K562 (cell line): ENCODE results near the gene ZP3. TPM values are rescaled to one million over a fixed set of nuclear protein-coding genes. Genes with fewer than 3 reads are reported as not detected.

Experiments
- ATAC-seq: fragments of 200-7000 bp; cut with Tn5 transposase; 3 replicates; pipeline ENCODE4 v1.9.1; 2020; ENCODE audit warnings: moderate library complexity
- BruUV-seq: library from RNA; stranded (reverse); fragments of 400-500 nt; replicated peaks from 2 replicates; lab custom pipeline; 2021; lab: Mats Ljungman, UMichigan
- CTCF ChIA-PET: fragments of 300-600 bp; formaldehyde crosslinking; extraction: SDS; loops from one replicate; lab custom pipeline; 2021; ENCODE audit warnings: low intra/inter-chr PET ratio; lab: Yijun Ruan, JAX
- POLR2A ChIA-PET: fragments of 300-600, 350-650 bp; sonication (Branson Sonifier 250); formaldehyde crosslinking; extraction: SDS; loops from one replicate; lab custom pipeline; 2021; ENCODE audit warnings: antibody characterized with exemption, inconsistent platforms; lab: Yijun Ruan, JAX
- DNase-seq, 4 experiments: peaks; one replicate each; pipeline versions ENCODE4 v3.0.0 to v3.0.0-alpha.2; 2011 to 2018; ENCODE audit warnings: low spot score in 3 of 4, mixed read lengths in 3 of 4; ENCODE audit errors: extremely low read depth in 1 of 4
- FAIRE-seq: peaks from 2 replicates; lab custom pipeline; 2011; peaks lifted over from hg19 to GRCh38; lab: Jason Lieb, UNC
- H2AFZ ChIP-seq: 2 replicates; pipeline ENCODE4 v1.6.0; 2011; ENCODE audit warnings: low read depth, low read length, control low read depth, inconsistent platforms
- H3K27ac ChIP-seq: fragments of 200-600 bp; 3 replicates; pipeline ENCODE4 v1.8.0; 2011; ENCODE audit warnings: low read depth, mild to moderate bottlenecking, control low read depth, inconsistent platforms, low read length, moderate library complexity, mixed read lengths; ENCODE audit errors: extremely low read depth
- H3K27me3 ChIP-seq, 2 experiments: fragments of 300-600 bp in 1 of 2; 2 replicates in 1 of 2; 3 replicates in 1 of 2; pipeline versions ENCODE4 v1.6.0 to v1.8.0; 2011; ENCODE audit warnings: inconsistent platforms in 2 of 2, low read length in 2 of 2, mild to moderate bottlenecking in 1 of 2, mixed read lengths in 1 of 2, moderate library complexity in 1 of 2; ENCODE audit not compliant: control insufficient read depth in 2 of 2, insufficient read depth in 2 of 2
- H3K36me3 ChIP-seq: fragments of 300-600 bp; 3 replicates; pipeline ENCODE4 v1.8.0; 2011; ENCODE audit warnings: mild to moderate bottlenecking, low read length, inconsistent platforms; ENCODE audit not compliant: control insufficient read depth, insufficient read depth
- H3K4me1 ChIP-seq, 2 experiments: fragments of 200-600 bp in 1 of 2; replicated peaks in 1 of 2; 2 replicates in 1 of 2; 3 replicates in 1 of 2; pipeline versions ENCODE4 v1.5.1 to v1.8.0; 2011; ENCODE audit warnings: inconsistent platforms in 2 of 2, low read length in 2 of 2, mild to moderate bottlenecking in 1 of 2, mixed read lengths in 1 of 2, moderate library complexity in 1 of 2; ENCODE audit not compliant: control insufficient read depth in 2 of 2, insufficient read depth in 2 of 2
- H3K4me2 ChIP-seq: 2 replicates; pipeline ENCODE4 v1.6.1; 2011; ENCODE audit warnings: low read length, control low read depth, inconsistent platforms, mixed read lengths; ENCODE audit not compliant: insufficient read depth
- H3K4me3 ChIP-seq: fragments of 200-600 bp; sonication (generic), shearing (Covaris generic); 2 replicates; pipeline ENCODE4 v1.5.1; 2016; ENCODE audit warnings: control low read depth, inconsistent platforms
- H3K79me2 ChIP-seq: fragments of 200-600 bp; 3 replicates; pipeline ENCODE4 v1.8.0; 2011; ENCODE audit warnings: low read length, inconsistent platforms; ENCODE audit not compliant: control insufficient read depth, insufficient read depth
- H3K9ac ChIP-seq, 2 experiments: 2 replicates each; pipeline versions ENCODE4 v1.6.0 to v1.6.1; 2011; ENCODE audit warnings: low read depth in 2 of 2, low read length in 2 of 2, control low read depth in 1 of 2, inconsistent platforms in 1 of 2, mild to moderate bottlenecking in 1 of 2, mixed read lengths in 1 of 2; ENCODE audit not compliant: insufficient read depth in 1 of 2
- H3K9me1 ChIP-seq: one replicate; pipeline ENCODE4 v1.6.0; 2011; ENCODE audit warnings: inconsistent platforms, mild to moderate bottlenecking, low read length, moderate library complexity; ENCODE audit not compliant: control insufficient read depth, insufficient read depth
- H3K9me3 ChIP-seq: replicated peaks from 2 replicates; pipeline ENCODE4 v1.5.1; 2011; ENCODE audit warnings: low read depth, low read length, inconsistent platforms; ENCODE audit not compliant: control insufficient read depth, insufficient read depth
- H4K20me1 ChIP-seq: replicated peaks from 2 replicates; pipeline ENCODE4 v1.6.1; 2011; ENCODE audit warnings: low read length, inconsistent platforms, mixed read lengths; ENCODE audit not compliant: control insufficient read depth, insufficient read depth
- CCAR2 ChIP-seq: fragments of 200-400 bp; formaldehyde crosslinking; IDR thresholded peaks from 2 replicates; pipeline ENCODE4 v1.6.1; 2017; ENCODE audit warnings: mild to moderate bottlenecking, low read depth, low read length
- GABPA ChIP-seq: fragments of 200-800 bp; sonication (Bioruptor generic); conservative IDR thresholded peaks from 2 replicates; pipeline ENCODE4 v1.6.1; 2016; ENCODE audit warnings: low read depth, missing genetic modification characterization, missing compliant biosample characterization
- GATA2 ChIP-seq: sonication (generic); formaldehyde crosslinking; IDR thresholded peaks from 2 replicates; pipeline ENCODE4 v1.4.0; 2020; ENCODE audit warnings: mild to moderate bottlenecking, missing genetic modification reagents
- GTF3C2 ChIP-seq: IDR thresholded peaks from 3 replicates; pipeline ENCODE4 v1.6.1; 2011; ENCODE audit warnings: borderline replicate concordance, mild to moderate bottlenecking, moderate library complexity; ENCODE audit not compliant: insufficient read length; ENCODE audit errors: extremely low read depth
- TAF7 ChIP-seq: fragments of 450-650 bp; IDR thresholded peaks from 2 replicates; pipeline ENCODE4 v1.6.1; 2016; ENCODE audit warnings: missing genetic modification characterization, missing compliant biosample characterization
- TCF7L2 ChIP-seq: fragments of 150-350 bp; IDR thresholded peaks from 2 replicates; pipeline ENCODE4 v1.6.1; 2016; ENCODE audit warnings: low read depth, mild to moderate bottlenecking, low read length, moderate library complexity
- THAP12 ChIP-seq: fragments of 250-450 bp; sonication (Bioruptor Pico); IDR thresholded peaks from 2 replicates; pipeline ENCODE4 v1.9.0; 2021; ENCODE audit warnings: mild to moderate bottlenecking, inconsistent platforms
- THRA ChIP-seq: fragments of 450-650 bp; IDR thresholded peaks from 2 replicates; pipeline ENCODE4 v1.6.1; 2017; ENCODE audit warnings: mild to moderate bottlenecking, moderate library complexity
- ZBTB17 ChIP-seq: fragments of 450-650 bp; formaldehyde crosslinking; IDR thresholded peaks from 2 replicates; pipeline ENCODE4 v1.4.0; 2020; ENCODE audit warnings: mild to moderate bottlenecking
- ZNF274 ChIP-seq: IDR thresholded peaks from 2 replicates; pipeline ENCODE4 v1.6.1; 2011; ENCODE audit warnings: low read depth, mild to moderate bottlenecking, low read length, moderate library complexity, borderline replicate concordance
- ZNF592 ChIP-seq: fragments of 450-650 bp; IDR thresholded peaks from 2 replicates; pipeline ENCODE4 v1.6.1; 2017; ENCODE audit warnings: antibody characterized with exemption, mild to moderate bottlenecking
- WGBS: fragments of 100-300 bp; shearing (Covaris generic); methylation state at CpG from one replicate; pipeline ENCODE4 v1.1.6; 2016; ENCODE audit warnings: low coverage, mixed read lengths; ENCODE audit not compliant: insufficient coverage; ENCODE audit errors: missing lambda C conversion rate; 5-methylcytosine and 5-hydroxymethylcytosine counted together
- in situ Hi-C: fragments of 300-500 bp; cut with MboI; formaldehyde crosslinking; loops from 4 replicates; pipeline ENCODE4 v1.15.0; 2018; ENCODE audit warnings: inconsistent platforms, mixed read lengths
- intact Hi-C: fragments of 100-400 bp; cut with micrococcal nuclease; formaldehyde crosslinking; loops from 2 replicates; pipeline ENCODE4 v1.14.2; 2022
- polyA plus RNA-seq, 8 experiments: library from polyadenylated mRNA; depleted of rRNA in 4 of 8; stranded (reverse) in 5 of 8; unstranded in 3 of 8; fragments of >200 nt; fragmentation: Nextera tagmentation in 2 of 8; fragmentation: Illumina TruSeq in 1 of 8; extraction: Ambion mirVana in 2 of 8; extraction: Trizol in 1 of 8; gene quantifications; 2 replicates each; pipeline versions ENCODE4 v1.2.1 to v1.2.3, GENCODE V29; 2011 to 2014; ENCODE audit warnings: inconsistent platforms in 1 of 8, missing spikeins in 1 of 8
- total RNA-seq, 7 experiments: library from RNA; depleted of rRNA in 6 of 7; stranded (reverse); fragments of >200 nt in 6 of 7; fragmentation: Illumina TruSeq in 2 of 7; extraction: Trizol in 2 of 7; gene quantifications; 2 replicates each; pipeline versions ENCODE4 v1.2.1 to v1.2.3, GENCODE V29; 2011 to 2021; ENCODE audit warnings: low replicate concordance in 1 of 7

The ZP3 gene
- total and polyA plus RNA-seq, 9 of the 15 experiments (the other 6 are each of a cell fraction or from before 2014, with no cell fraction given), result 1.4 to 3.8 (median 2.4) TPM

GRCh38 chr7:76380623-76380966, 44.2 kb upstream of the ZP3 start:
- DNase-seq, result no peak
- Histone ChIP-seq H4K20me1 (no peaks in the 10 kb centered on the region), H3K27ac (peak overlapping the region; percentile 94), H3K79me2 (no peaks in the 10 kb centered on the region), H2AFZ (peak overlapping the region; percentile 75), H3K4me3 (no peak overlapping the region), H3K9me1 (no peaks in the 10 kb centered on the region), H3K4me1 (peaks cover 28 to 39% of the 10 kb centered on the region in 2 experiments), H3K4me2 (peak overlapping the region; percentile 60), H3K27me3 (no peaks in the 10 kb centered on the region), H3K9me3 (no peaks in the 10 kb centered on the region), H3K36me3 (no peaks in the 10 kb centered on the region), H3K9ac (peak overlapping the region; percentile 79 to 83; a peak in 3 of 4 replicates)
- CTCF ChIA-PET, result no interaction called here
- BruUV-seq, result no TSS peak
- in situ Hi-C loops, result no loop called here
- ATAC-seq, result no peak
- no peak for FAIRE-seq
- POLR2A ChIA-PET, result no interaction called here
- 81% methylated on average over 7 of the region's 7 CpGs for WGBS
- intact Hi-C loops, result no loop called here
- TF ChIP-seq TAF7 (tag), result no peak
- 0 out of 2 replicates have a peak, but pooled peaks have one; percentile 2 for TF ChIP-seq GATA2 (CRISPR knock-in tag)
- TF ChIP-seq CCAR2, result no peak
- peak; percentile 46 for TF ChIP-seq ZNF592
- no peak for TF ChIP-seq THRA
- no peak for TF ChIP-seq GTF3C2
- TF ChIP-seq ZBTB17 (CRISPR knock-in tag), result peak; percentile 10; the same call in 1 of the 2 replicates
- no peak for TF ChIP-seq THAP12 (CRISPR knock-in tag)
- no peak for TF ChIP-seq GABPA (tag)
- no peak for TF ChIP-seq ZNF274
- TF ChIP-seq TCF7L2, result no peak
